Right atrium auricular region (tissue), 2 donors: ENCODE data around the gene ANKRD40. TPM values are rescaled to one million over a fixed set of nuclear protein-coding genes. Genes with fewer than 3 reads are reported as not detected.
A peak's percentile ranks its signal among the peaks of the same experiment; 100 is the strongest.

ENCODE experiments used
- DNase-seq: peaks from one replicate; pipeline ENCODE4 v3.0.0-alpha.2; 2019; ENCODE audit warnings: low spot score
- H3K27ac ChIP-seq, 2 donors: fragments of 200-600 bp; sonication (generic); 1 replicate in 1 of 2; 2 replicates in 1 of 2; pipeline ENCODE4 v1.5.1; 2016 to 2019
- H3K27me3 ChIP-seq, 2 donors: fragments of 200-600 bp; sonication (generic); one replicate each; pipeline versions ENCODE4 v1.5.1 to v1.6.0; 2017 to 2019
- H3K36me3 ChIP-seq: fragments of 200-600 bp; sonication (generic); one replicate; pipeline ENCODE4 v1.5.1; 2016
- H3K4me1 ChIP-seq, 2 donors: fragments of 200-600 bp; sonication (generic); one replicate each; pipeline versions ENCODE4 v1.5.1 to v1.6.0; 2017 to 2019
- H3K4me3 ChIP-seq, 2 donors: fragments of 200-600 bp; sonication (generic); 1 replicate in 1 of 2; 2 replicates in 1 of 2; pipeline ENCODE4 v1.5.1; 2017 to 2019; ENCODE audit warnings: mild to moderate bottlenecking in 1 of 2, moderate library complexity in 1 of 2
- H3K9me3 ChIP-seq, 2 donors: fragments of 200-600 bp; sonication (generic); one replicate each; pipeline ENCODE4 v1.5.1; 2019
- CTCF ChIP-seq, 2 donors: fragments of 200-600 bp; sonication (generic); IDR thresholded peaks; one replicate each; pipeline ENCODE4 v1.5.1; 2019; ENCODE audit warnings: antibody characterized with exemption in 2 of 2
- total RNA-seq, 2 donors: library from RNA; depleted of rRNA; stranded (reverse); fragments of >200 nt; gene quantifications; one replicate each; pipeline ENCODE4 v1.1.0, GENCODE V29; 2016

ANKRD40 gene
- total RNA-seq, 2 donors from 2014 or later: 30.5 to 33.8 TPM

DNA sequence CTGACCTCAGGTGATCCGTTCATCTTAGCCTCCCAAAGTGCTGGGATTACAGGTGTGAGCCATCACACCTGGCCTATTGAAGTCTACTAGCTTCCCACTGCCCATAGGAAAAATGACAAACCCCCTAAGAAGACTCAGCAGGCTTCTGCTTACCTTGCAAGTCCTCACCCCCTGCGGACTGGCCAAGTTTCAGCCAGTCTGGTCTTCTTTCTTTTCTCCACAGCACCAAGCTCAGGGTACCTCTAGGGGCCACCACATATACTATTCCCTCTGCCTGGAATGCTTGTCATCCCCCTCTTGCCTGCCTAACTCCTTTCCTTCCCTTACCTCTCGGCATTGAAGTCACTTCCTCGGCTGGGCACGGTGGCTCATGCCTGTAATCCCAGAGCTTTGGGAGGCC, 41.9 kb downstream of the ANKRD40 start:
- no peak for DNase-seq
- no peaks in the 10 kb centered on the region for H3K9me3 ChIP-seq
- no peaks in the 10 kb centered on the region for H3K36me3 ChIP-seq
- peaks cover 0 to 17% of the 10 kb centered on the region in 2 donors for H3K4me1 ChIP-seq
- TF ChIP-seq CTCF (IDR thresholded peaks at IDR 0.05): no peak
- no peaks in the 10 kb centered on the region for H3K27me3 ChIP-seq
- no peak overlapping the region for H3K27ac ChIP-seq
- H3K4me3 ChIP-seq: no peak overlapping the region

DNA sequence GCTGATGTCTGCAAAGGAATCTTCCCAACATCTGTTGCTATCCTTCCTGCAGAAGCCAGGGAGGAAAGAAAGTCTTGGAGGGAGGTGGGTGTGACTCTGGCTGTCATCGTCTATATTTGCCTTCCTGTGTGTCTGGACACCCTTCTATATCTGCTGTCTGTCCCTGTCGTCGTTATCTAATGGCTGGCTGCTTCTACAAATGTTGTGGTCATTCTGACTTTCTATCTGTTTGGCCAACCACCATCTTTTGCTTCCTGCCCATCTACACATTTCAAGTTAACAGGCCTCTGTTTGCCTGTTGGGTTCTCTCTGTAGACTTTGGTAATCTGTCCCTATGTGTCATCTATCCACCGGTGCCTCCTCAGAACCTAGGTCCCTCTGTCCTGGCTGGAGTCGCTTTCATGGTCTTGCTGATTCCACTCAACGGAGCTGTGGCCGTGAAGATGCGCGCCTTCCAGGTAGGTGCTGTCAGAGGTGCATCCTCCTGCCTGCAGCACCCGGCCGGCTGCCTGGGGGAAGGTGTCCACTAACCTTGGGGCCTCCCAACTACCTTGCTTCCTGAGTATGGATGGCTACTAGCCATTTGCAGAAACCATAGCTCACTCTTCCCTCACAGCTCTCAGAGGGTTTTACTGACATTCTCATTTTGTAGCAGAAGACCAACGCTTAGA, 42.8 kb downstream of the ANKRD40 start:
- Histone ChIP-seq H3K4me1 (peaks cover 0 to 26% of the 10 kb centered on the region in 2 donors), H3K27me3 (no peaks in the 10 kb centered on the region), H3K36me3 (no peaks in the 10 kb centered on the region), H3K27ac (no peak overlapping the region), H3K9me3 (no peaks in the 10 kb centered on the region), H3K4me3 (no peak overlapping the region)
- no peak for TF ChIP-seq CTCF (IDR thresholded peaks at IDR 0.05)
- no peak for DNase-seq

DNA sequence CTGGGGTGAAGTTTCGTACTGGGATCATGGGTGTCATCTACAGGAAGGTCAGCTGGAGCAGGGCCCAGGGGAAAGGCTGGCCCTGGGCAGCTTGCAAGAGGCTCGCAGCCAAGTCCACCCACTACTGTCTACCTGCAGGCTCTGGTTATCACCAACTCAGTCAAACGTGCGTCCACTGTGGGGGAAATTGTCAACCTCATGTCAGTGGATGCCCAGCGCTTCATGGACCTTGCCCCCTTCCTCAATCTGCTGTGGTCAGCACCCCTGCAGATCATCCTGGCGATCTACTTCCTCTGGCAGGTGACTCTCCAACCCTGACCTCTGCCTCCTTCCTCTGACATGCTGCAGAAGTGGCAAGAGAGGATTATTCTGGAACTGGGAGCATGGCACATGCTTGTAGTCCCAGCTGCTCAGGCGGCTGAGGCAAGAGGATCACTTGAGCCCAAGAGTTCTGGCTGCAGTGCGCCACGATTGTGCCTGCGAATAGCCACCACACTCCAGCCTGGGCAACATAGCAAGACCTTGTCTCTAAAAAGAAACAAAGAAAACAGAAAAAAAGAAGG, 43.8 kb downstream of the ANKRD40 start:
- Histone ChIP-seq H3K27me3 (no peaks in the 10 kb centered on the region), H3K27ac (no peak overlapping the region), H3K4me1 (peaks cover 0 to 36% of the 10 kb centered on the region in 2 donors), H3K9me3 (no peaks in the 10 kb centered on the region), H3K4me3 (no peak overlapping the region), H3K36me3 (no peaks in the 10 kb centered on the region)
- TF ChIP-seq CTCF (IDR thresholded peaks at IDR 0.05): no peak
- no peak for DNase-seq

DNA sequence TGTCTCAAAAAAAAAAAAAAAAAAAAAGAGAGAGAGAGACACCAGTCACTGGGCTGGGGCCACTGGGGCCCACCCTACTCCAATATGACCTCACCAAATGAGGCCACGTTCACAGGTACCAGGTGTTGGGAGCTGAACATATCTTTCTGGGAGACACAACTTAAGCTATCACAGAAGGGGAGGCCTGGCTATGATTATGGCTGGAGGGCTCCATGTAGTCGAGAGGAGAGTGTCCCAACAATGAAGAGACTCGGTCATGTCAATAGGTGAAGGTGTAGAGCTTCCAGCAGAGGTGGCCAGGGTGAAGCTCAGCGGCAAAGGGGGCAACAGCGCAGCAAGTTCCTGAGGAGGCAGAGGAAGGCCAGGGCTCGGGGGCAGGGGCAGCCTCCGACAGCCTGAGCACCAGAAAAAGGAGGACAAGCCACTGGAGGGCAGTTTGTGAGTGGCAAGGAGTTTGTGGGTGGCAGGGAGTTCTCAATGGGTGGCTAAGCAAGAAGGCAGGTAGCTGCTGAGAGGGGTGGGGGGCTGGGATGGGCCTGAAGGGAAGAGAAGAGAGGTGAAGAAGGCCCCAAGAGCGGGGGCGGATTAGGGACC, 45.0 kb downstream of the ANKRD40 start:
- peaks cover 0 to 41% of the 10 kb centered on the region in 2 donors for H3K4me1 ChIP-seq
- no peak for TF ChIP-seq CTCF (IDR thresholded peaks at IDR 0.05)
- H3K4me3 ChIP-seq: no peak overlapping the region
- H3K27me3 ChIP-seq: no peaks in the 10 kb centered on the region
- H3K36me3 ChIP-seq: no peaks in the 10 kb centered on the region
- no peak for DNase-seq
- H3K27ac ChIP-seq: peak overlapping the region in 1 of 2 donors; percentile 46
- H3K9me3 ChIP-seq: no peaks in the 10 kb centered on the region

DNA sequence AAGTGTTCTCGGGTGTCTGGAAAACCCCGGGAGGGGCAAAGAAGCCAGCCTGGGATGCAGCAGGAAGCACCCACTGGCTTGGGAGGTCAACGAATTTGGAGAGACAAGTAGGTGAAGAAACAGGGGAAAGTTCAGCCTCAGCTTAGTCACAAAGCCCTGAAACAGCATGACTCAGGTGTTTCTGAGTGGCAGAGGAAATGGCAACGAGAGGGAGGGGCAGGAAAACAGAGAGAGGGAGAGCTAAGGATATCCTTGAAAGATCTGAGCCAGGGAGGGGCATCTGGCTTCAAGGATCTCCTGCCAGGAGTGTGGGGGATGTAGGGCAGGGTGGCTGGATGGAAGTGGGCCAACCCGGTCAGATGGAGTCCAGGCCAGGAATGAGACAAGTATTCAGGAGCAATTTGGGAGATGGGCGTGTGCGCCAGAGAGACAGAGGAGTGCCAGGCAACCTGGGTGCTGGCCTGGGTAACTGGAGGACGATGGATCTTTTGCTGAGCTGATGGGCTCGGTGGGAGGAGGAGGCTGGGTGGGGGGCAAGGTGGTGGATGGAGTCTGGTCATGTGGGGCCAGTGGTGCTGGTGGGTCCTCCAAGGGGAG, 45.8 kb downstream of the ANKRD40 start:
- TF ChIP-seq CTCF (IDR thresholded peaks at IDR 0.05): no peak
- peak; percentile 69 for DNase-seq
- H3K4me3 ChIP-seq: no peak overlapping the region
- no peaks in the 10 kb centered on the region for H3K36me3 ChIP-seq
- peaks cover 0 to 41% of the 10 kb centered on the region in 2 donors for H3K4me1 ChIP-seq
- no peaks in the 10 kb centered on the region for H3K9me3 ChIP-seq
- peak overlapping the region; percentile 76 to 82 for H3K27ac ChIP-seq
- no peaks in the 10 kb centered on the region for H3K27me3 ChIP-seq
